Tibial artery (tissue), 4 donors: Measurements from ENCODE around the gene EPB41.

Experiments used
- DNase-seq, 2 donors: peaks; one replicate each; pipeline ENCODE4 v3.0.0-alpha.2; 2019
- H3K27ac ChIP-seq, 2 donors: fragments of 200-600 bp; sonication (generic) in 1 of 2; 1 replicate in 1 of 2; 2 replicates in 1 of 2; pipeline ENCODE4 v1.5.1; 2018 to 2019; ENCODE audit warnings: mild to moderate bottlenecking in 1 of 2
- H3K27me3 ChIP-seq, 2 donors: fragments of 200-600 bp; sonication (generic) in 1 of 2; one replicate each; pipeline versions ENCODE4 v1.5.1 to v1.6.0; 2016 to 2019
- H3K36me3 ChIP-seq, 3 donors: fragments of 200-600 bp; sonication (generic) in 2 of 3; one replicate each; pipeline ENCODE4 v1.5.1; 2016 to 2019; ENCODE audit warnings: mild to moderate bottlenecking in 2 of 3
- H3K4me1 ChIP-seq, 4 donors: fragments of 200-600 bp; sonication (generic) in 2 of 4; 1 replicate in 3 of 4; 2 replicates in 1 of 4; pipeline ENCODE4 v1.5.1; 2016 to 2019
- H3K4me3 ChIP-seq, 2 donors: fragments of 200-600 bp; sonication (generic) in 1 of 2; 1 replicate in 1 of 2; 2 replicates in 1 of 2; pipeline ENCODE4 v1.5.1; 2018 to 2019; ENCODE audit warnings: mild to moderate bottlenecking in 2 of 2
- H3K9me3 ChIP-seq, 3 donors: fragments of 200-600 bp; sonication (generic) in 1 of 3; one replicate each; pipeline ENCODE4 v1.5.1; 2016 to 2019
- CTCF ChIP-seq, 2 experiments: fragments of 200-600 bp in 1 of 2; fragments of 450-650 bp in 1 of 2; IDR thresholded peaks; one replicate each; pipeline ENCODE4 v1.5.1; 2017 to 2019; ENCODE audit warnings: antibody characterized with exemption in 2 of 2, mild to moderate bottlenecking in 1 of 2, moderate library complexity in 1 of 2
- intact Hi-C: fragments of 100-400 bp; cut with DNase I; formaldehyde crosslinking; loops from one replicate; pipeline ENCODE4 v1.15.0; 2023; ENCODE audit warnings: low total_unique reads

The EPB41 gene

DNA sequence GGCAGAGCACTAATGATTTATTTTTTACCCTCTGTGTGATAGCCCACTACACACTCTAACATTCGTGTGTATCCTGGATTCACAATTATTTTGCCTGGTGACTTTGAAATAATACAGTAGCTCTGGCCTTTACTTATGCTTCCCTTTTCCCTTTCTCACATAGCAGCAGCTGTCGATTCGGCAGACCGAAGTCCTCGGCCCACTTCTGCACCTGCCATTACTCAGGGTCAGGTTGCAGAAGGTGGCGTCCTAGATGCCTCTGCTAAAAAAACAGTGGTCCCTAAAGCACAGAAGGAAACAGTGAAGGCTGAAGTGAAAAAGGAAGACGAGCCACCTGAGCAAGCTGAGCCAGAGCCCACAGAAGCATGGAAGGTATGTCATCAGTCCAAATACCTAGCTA is 138.6 kb downstream of the EPB41 start:
- H3K36me3 ChIP-seq: no peaks in the 10 kb centered on the region
- H3K4me3 ChIP-seq: no peak overlapping the region
- intact Hi-C loops: no loop called here
- H3K27me3 ChIP-seq: no peaks in the 10 kb centered on the region
- H3K4me1 ChIP-seq: peaks cover 0 to 47% (median 19%) of the 10 kb centered on the region in 4 donors
- H3K9me3 ChIP-seq: no peaks in the 10 kb centered on the region
- no peak for TF ChIP-seq CTCF (IDR thresholded peaks at IDR 0.05)
- no peak for DNase-seq
- H3K27ac ChIP-seq: peak overlapping the region; percentile 26 to 47

DNA sequence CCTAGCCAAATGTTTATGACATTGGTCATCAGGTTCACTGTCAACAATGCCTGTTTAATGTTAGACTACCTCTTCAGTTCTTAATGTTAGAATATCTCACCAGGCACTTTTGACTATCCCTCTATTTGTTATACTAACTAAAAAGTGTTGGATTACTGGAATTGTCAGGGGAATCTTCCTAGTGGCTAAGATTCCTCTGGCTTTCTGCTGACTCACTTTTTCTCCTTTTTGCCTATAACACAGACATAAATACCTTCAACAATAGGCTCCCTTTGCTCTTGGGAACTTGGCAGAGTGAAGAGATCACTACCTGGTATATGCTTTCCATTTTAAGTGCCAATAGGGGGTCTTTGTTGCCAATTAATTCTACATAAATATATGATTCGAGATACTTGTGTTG is 140.8 kb downstream of the EPB41 start:
- H3K9me3 ChIP-seq: no peaks in the 10 kb centered on the region
- intact Hi-C loops: no loop called here
- DNase-seq: no peak
- no peaks in the 10 kb centered on the region for H3K36me3 ChIP-seq
- H3K4me3 ChIP-seq: no peak overlapping the region
- no peaks in the 10 kb centered on the region for H3K27me3 ChIP-seq
- TF ChIP-seq CTCF (IDR thresholded peaks at IDR 0.05): no peak
- H3K27ac ChIP-seq: no peak overlapping the region
- H3K4me1 ChIP-seq: peaks cover 0 to 33% (median 14%) of the 10 kb centered on the region in 4 donors

GRCh38 chr1:29056256-29056655 is 141.9 kb downstream of the EPB41 start:
- H3K36me3 ChIP-seq: no peaks in the 10 kb centered on the region
- H3K4me3 ChIP-seq: no peak overlapping the region
- peaks cover 0 to 22% (median 10%) of the 10 kb centered on the region in 4 donors for H3K4me1 ChIP-seq
- H3K27ac ChIP-seq: no peak overlapping the region
- H3K27me3 ChIP-seq: no peaks in the 10 kb centered on the region
- no peak for DNase-seq
- no peak for TF ChIP-seq CTCF (IDR thresholded peaks at IDR 0.05)
- intact Hi-C loops: no loop called here
- H3K9me3 ChIP-seq: no peaks in the 10 kb centered on the region

DNA sequence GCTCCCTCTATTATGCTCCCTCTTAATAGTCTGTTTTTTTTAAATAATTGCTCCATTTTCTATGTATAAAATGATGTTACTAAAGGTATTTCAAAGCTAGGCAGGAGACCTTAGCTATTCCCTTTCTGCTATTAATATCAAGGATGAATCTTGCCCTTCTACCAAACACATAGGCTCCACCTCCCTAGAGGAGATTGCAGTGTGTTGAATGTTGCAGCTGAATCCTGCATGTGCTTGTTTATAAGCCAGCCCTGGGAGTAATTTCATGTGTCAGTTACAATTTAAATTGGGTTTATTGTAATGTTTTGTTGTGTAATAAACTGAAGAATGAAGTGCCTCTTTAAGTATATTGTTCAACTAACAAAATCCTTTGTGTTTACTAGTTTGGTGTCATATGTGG is 143.3 kb downstream of the EPB41 start:
- no peak overlapping the region for H3K4me3 ChIP-seq
- TF ChIP-seq CTCF (IDR thresholded peaks at IDR 0.05): no peak
- intact Hi-C loops: no loop called here

DNA sequence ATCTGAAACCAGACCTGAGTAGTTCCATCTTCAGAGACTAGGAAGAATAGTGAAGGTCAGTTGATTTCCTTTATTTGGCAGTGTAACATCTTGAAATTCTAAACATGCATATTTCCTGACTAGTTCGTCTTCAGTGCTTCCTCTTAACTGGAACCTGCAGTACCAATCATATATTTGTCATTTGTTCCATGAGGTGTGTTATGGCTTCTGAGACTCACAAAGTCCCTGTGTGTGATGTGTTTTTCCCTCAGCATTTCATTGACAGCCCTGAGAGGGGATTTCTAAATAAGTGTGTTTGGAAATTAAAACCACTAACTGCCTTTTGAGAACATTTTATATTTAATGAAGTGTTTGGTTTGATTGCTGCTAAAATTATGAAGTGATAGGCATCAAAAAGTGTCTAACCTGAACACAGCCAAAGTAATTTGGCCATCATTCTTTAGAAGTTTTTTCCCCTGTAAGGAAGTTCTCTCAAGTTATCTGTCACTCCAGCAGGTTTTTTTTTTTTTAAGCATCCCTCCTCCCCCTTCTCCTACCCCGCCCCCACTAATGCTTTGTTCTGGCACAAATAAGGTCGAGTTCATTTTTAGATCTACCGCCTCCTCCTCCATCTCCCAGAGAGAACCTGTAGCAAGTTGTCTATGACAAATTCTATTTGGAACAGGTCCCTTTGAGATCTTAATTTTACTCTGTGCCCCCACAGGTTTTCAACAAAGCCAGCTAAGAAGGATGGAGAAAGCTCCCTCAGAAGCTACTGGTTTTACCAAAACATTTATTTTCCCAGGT is 148.0 kb downstream of the EPB41 start:
- Histone ChIP-seq H3K27ac (no peak overlapping the region), H3K27me3 (no peaks in the 10 kb centered on the region), H3K36me3 (peaks cover 0 to 3% (median 0%) of the 10 kb centered on the region in 3 donors), H3K4me3 (no peak overlapping the region), H3K9me3 (no peaks in the 10 kb centered on the region), H3K4me1 (no peaks in the 10 kb centered on the region)
- DNase-seq: no peak
- TF ChIP-seq CTCF (IDR thresholded peaks at IDR 0.05): no peak
- intact Hi-C loops: no loop called here

More for the DNA sequence above, 143.3 kb downstream of the EPB41 start:
- no peak for DNase-seq
- no peaks in the 10 kb centered on the region for H3K9me3 ChIP-seq
- H3K4me1 ChIP-seq: peaks cover 0 to 7% (median 3%) of the 10 kb centered on the region in 4 donors
- H3K36me3 ChIP-seq: no peaks in the 10 kb centered on the region
- H3K27me3 ChIP-seq: no peaks in the 10 kb centered on the region
- no peak overlapping the region for H3K27ac ChIP-seq
